Stimulated activated CD4-positive, alpha-beta T cell treated with anti-CD3 and anti-CD28 coated beads, Interleukin-12 subunit alpha, Interleukin-12 subunit beta, amount 100 ng/mL, for 48 hours (primary cell): ENCODE results near the gene TMEM35B.
"Not testable (repeated sequence)": the region's sequence is repeated elsewhere in the genome, so short reads cannot be mapped to it uniquely, and the experiment has no call there.

ENCODE experiments used
- DNase-seq, 3 donors: peaks; one replicate each; pipeline ENCODE4 v3.0.0-alpha.2; 2020; ENCODE audit warnings: low read depth in 2 of 3, low spot score in 1 of 3

TMEM35B gene

DNA sequence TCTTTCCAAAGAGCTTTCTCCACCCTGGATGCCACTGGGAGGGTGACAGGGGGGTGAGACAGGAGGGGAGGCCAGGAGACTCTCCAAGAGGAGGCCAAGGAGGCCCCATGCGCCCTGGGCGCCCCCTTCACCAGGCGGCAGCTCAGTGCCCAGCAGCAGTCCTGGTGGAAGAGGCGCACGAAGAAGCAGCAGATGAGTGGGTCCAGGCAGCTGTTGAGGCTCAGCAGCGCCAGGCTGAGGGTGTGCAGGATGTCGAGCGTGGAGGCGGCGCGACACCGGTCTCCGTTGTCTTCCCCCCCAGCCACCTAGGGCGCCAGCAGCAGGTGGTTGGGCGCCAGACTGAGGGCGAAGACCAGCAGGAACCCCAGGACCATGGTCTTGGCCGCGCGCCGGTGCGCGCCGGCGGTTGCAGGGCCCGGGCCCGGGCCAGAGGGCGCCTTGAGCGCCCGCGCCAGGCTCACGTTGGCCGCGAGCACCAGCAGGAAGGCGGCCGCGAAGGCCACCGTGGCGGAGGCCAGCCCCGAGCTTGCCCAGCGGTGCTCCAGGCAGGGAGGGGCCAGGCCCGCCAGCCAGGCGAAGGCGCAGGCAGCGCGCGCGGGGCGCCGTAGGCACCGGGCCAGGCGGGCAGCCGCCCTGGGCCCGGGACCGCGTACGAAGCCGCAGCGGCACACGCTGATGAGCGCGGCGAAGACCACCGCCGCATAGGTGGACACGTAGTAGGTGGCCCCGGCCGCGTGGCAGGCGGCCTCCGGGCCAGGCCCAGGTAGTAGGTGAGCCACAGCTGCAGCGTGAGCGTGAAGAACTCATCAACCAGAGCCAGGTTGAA lies 8.6 kb downstream of the TMEM35B start:
- DNase-seq: no peak

- DNase-seq: no peak
These were observed 9.4 kb downstream of the TMEM35B start for GRCh38 chr1:34975771-34976170.

DNA sequence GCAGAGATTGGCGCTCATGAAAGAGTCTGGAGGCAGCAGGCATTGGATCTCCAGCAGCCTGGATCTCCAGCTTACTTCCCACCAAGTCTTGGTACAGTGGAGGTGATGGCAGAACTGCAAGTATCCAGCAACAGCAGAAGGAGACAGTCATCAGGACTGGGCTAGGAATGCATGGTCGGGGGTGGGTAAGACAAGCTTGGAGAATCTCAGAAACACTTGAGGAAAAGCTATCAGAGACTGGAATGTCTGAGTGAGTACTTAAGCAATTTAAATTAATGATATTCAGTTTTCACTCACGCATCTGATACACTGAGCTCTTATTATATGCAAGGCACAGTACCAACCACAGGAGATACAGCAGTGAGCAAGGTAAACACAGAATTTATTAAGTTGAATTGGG lies 9.8 kb downstream of the TMEM35B start:
- no peak for DNase-seq

GRCh38 chr1:34974626-34975025 lies 10.5 kb downstream of the TMEM35B start:
- no peak for DNase-seq

- DNase-seq: no peak
These were observed 11.8 kb downstream of the TMEM35B start for GRCh38 chr1:34973326-34973725.

DNA sequence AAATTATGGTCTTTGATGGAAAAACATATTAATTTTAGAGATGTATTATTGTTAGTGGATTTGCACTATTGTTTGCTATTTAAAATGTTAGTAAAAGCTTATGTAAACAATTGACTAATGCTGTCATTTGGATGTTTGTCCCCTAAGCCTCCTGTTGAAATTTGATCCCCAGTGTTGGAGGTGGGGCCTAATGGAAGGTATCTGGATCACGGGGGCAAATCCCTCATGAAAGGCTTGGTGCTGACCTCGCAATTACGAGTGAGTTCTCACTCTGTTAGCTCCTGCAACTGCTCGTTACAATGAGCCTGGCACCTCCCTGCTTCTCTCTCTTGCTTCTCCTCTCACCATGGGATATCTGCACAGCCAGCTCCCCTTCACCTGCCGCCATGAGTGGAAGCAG lies 14.3 kb downstream of the TMEM35B start:
- no peak for DNase-seq

DNA sequence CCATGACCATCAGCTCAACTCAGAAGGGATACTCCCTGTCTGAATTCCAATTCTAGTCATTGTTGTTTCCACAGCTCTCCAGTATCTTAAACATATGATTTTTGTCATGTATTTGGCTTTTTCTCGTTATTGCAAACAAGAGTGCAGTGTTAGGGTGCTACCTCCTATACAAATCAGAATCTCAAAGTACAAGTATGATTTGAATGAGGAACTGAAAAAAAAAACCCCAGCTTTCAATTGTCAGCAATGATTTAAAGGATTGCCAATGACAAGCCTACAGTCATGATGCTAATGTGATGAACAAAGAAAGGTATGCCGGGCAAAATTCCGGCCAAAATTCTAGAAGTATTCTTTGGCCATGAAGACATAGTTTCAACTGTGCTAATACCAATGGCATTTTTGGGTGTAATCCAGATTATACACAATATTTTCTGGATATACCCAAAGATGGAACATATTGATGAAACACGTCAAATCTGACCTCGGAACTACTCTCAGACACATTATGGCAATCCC lies 14.9 kb downstream of the TMEM35B start:
- no peak for DNase-seq

DNA sequence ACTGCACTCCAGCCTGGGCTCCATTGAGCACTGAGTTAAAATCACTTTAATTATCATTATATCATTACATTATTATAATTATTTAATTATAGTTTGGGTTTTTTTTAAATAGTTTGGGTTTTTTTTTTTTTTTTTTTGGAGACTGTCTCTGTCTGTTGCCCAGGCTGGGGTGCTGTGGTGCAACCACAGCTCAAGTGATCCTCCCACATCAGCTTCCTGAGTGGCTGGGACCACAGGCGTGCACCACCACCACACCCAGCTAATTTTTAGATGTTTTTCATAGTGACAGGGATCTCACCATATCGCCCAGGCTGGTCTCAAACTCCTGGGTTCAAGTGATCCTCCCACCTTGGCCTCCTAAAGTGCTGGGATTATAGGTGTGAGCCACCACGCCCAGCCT lies 16.9 kb downstream of the TMEM35B start:
- DNase-seq: not testable (repeated sequence)

GRCh38 chr1:34967672-34968071 lies 17.5 kb downstream of the TMEM35B start:
- not testable (repeated sequence) for DNase-seq

DNA sequence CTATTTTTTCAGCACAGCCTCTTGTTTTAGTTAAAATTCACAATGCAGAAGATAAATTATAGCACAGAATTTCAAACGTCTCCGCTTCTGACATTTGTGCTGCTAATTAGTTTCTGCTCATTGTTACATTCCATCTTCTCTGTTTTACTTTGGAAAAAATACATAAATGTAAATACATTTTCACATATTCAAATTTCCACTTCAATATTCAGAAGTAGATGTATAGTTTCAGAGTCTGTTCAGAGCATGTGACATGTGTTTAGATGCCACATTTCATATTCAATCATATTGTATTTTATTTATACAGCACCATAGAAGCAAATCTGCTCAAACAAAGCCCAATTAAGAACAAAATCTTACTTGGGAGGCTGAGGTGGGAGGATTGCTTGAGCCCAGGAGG lies 19.6 kb downstream of the TMEM35B start:
- no peak for DNase-seq

DNA sequence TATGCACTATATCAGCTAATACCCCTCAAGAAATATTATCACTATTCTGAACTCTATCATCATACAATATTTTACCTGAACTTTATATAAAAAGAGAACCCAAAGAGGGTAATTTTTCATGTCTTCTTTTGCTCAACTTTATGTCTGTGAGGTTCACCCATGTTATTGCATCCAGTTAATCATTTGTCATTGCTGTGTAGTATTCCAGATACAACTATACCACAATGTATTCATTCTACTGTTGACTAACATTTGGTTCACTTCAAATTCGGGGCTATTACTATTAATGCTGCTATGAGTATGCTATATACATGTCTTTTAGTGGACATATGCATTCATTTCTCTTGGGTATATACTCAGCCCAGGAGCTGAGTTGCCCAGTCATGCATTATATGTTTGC lies 34.7 kb downstream of the TMEM35B start:
- no peak for DNase-seq

- not testable (repeated sequence) for DNase-seq
These were observed 36.4 kb downstream of the TMEM35B start for GRCh38 chr1:34948739-34949138.

DNA sequence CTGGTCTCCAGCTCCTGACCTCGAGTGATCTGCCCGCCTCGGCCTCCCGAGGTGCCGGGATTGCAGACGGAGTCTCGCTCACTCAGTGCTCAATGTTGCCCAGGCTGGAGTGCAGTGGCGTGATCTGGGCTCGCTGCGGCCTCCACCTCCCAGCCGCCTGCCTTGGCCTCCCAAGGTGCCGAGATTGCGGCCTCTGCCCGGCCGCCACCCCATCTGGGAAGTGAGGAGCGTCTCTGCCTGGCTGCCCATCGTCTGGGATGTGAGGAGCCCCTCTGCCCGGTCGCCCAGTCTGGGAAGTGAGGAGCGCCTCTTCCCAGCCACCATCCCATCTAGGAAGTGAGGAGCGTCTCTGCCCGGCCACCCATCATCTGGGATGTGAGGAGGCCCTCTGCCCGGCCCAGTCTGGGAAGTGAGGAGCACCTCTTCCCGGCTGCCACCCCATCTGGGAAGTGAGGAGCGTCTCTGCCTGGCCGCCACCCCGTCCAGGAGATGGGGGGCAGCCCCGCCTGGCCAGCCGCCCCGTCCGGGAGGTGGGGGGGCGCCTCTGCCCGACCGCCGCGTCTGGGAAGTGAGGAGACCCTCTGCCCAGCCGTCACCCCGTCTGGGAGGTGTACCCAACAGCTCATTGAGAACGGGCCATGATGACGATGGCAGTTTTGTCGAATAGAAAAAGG lies 37.4 kb downstream of the TMEM35B start:
- not testable (repeated sequence) for DNase-seq

GRCh38 chr1:34946211-34946610 lies 38.9 kb downstream of the TMEM35B start:
- no peak for DNase-seq

GRCh38 chr1:34941798-34942197 lies 43.3 kb downstream of the TMEM35B start:
- DNase-seq: not testable (repeated sequence)
